HepG2 (cell line): ENCODE measurements around the gene TBCD. TPM values are rescaled to one million over a fixed set of nuclear protein-coding genes. Genes with fewer than 3 reads are reported as not detected.

Experiments
- AHR ChIP-seq: IDR thresholded peaks from 2 replicates; pipeline ENCODE4 v1.6.1; 2018; ENCODE audit warnings: missing genetic modification reagents, missing compliant biosample characterization
- ARNT2 ChIP-seq: sonication (generic); formaldehyde crosslinking; IDR thresholded peaks from 2 replicates; pipeline ENCODE4 v1.8.0; 2022; ENCODE audit warnings: mild to moderate bottlenecking, low read depth, missing genetic modification reagents, moderate library complexity
- CEBPG ChIP-seq: IDR thresholded peaks from 2 replicates; pipeline ENCODE4 v1.6.1; 2016
- DPF2 ChIP-seq: sonication (generic); formaldehyde crosslinking; IDR thresholded peaks from 2 replicates; pipeline ENCODE4 v1.4.0; 2020; ENCODE audit warnings: mild to moderate bottlenecking, low read depth, missing genetic modification reagents, borderline replicate concordance
- EHMT2 ChIP-seq: fragments of 200-600 bp; sonication (generic); IDR thresholded peaks from 2 replicates; pipeline ENCODE4 v1.7.0; 2017; ENCODE audit warnings: antibody characterized with exemption, low read depth, low read length, borderline replicate concordance
- ELF4 ChIP-seq: sonication (generic); formaldehyde crosslinking; IDR thresholded peaks from 2 replicates; pipeline ENCODE4 v1.5.0; 2020; ENCODE audit warnings: missing genetic modification reagents, mild to moderate bottlenecking, moderate library complexity, borderline replicate concordance
- FOXP1 ChIP-seq, 2 experiments: fragments of 450-650 bp in 1 of 2; IDR thresholded peaks; 2 replicates each; pipeline ENCODE4 v1.6.1; 2017 to 2018; ENCODE audit warnings: antibody characterized with exemption in 1 of 2
- HDAC6 ChIP-seq: fragments of 200-600 bp; sonication (generic); IDR thresholded peaks from 2 replicates; pipeline ENCODE4 v1.7.0; 2017; ENCODE audit warnings: mild to moderate bottlenecking, antibody characterized with exemption, low read length, low read depth
- HOXA3 ChIP-seq: sonication (generic); formaldehyde crosslinking; IDR thresholded peaks from 2 replicates; pipeline ENCODE4 v1.5.0; 2020; ENCODE audit warnings: missing genetic modification reagents
- JARID2 ChIP-seq: sonication (generic); formaldehyde crosslinking; IDR thresholded peaks from 2 replicates; pipeline ENCODE4 v1.8.1; 2023; ENCODE audit warnings: missing genetic modification reagents, inconsistent platforms; ENCODE audit not compliant: insufficient replicate concordance
- NFRKB ChIP-seq: fragments of 450-650 bp; IDR thresholded peaks from 2 replicates; pipeline ENCODE4 v1.6.1; 2017
- NR2F1 ChIP-seq, 2 experiments: fragments of 450-650 bp in 1 of 2; formaldehyde crosslinking in 1 of 2; IDR thresholded peaks; 2 replicates each; pipeline versions ENCODE4 v1.5.0 to v1.6.1; 2016 to 2020; ENCODE audit warnings: mild to moderate bottlenecking in 1 of 2, missing compliant biosample characterization in 1 of 2, missing genetic modification reagents in 1 of 2, moderate library complexity in 1 of 2
- PHF21A ChIP-seq: sonication (generic); formaldehyde crosslinking; IDR thresholded peaks from 2 replicates; pipeline ENCODE4 v1.5.0; 2020; ENCODE audit warnings: mild to moderate bottlenecking, missing genetic modification reagents
- REXO4 ChIP-seq: sonication (generic); formaldehyde crosslinking; IDR thresholded peaks from 2 replicates; pipeline ENCODE4 v1.8.0; 2022; ENCODE audit warnings: missing genetic modification reagents, mild to moderate bottlenecking, borderline replicate concordance
- SIX1 ChIP-seq: sonication (generic); formaldehyde crosslinking; IDR thresholded peaks from 2 replicates; pipeline ENCODE4 v1.4.0; 2020; ENCODE audit warnings: missing genetic modification reagents, borderline replicate concordance
- STAG1 ChIP-seq: sonication (generic); formaldehyde crosslinking; IDR thresholded peaks from 2 replicates; pipeline ENCODE4 v1.4.0; 2020; ENCODE audit warnings: missing genetic modification reagents
- ZBTB38 ChIP-seq: sonication (generic); formaldehyde crosslinking; IDR thresholded peaks from 2 replicates; pipeline ENCODE4 v1.5.1; 2020; ENCODE audit warnings: mild to moderate bottlenecking, missing genetic modification reagents
- ZFY ChIP-seq: sonication (generic); formaldehyde crosslinking; IDR thresholded peaks from 2 replicates; pipeline ENCODE4 v1.4.0; 2020; ENCODE audit warnings: missing genetic modification reagents
- ZMYM4 ChIP-seq: sonication (generic); formaldehyde crosslinking; IDR thresholded peaks from 2 replicates; pipeline ENCODE4 v1.8.1; 2023; ENCODE audit warnings: mild to moderate bottlenecking, missing genetic modification reagents
- ZNF136 ChIP-seq: sonication (generic); formaldehyde crosslinking; IDR thresholded peaks from 2 replicates; pipeline ENCODE4 v1.8.1; 2022; ENCODE audit warnings: low read depth, mild to moderate bottlenecking, moderate library complexity, missing genetic modification reagents
- ZNF143 ChIP-seq: sonication (generic); formaldehyde crosslinking; IDR thresholded peaks from 2 replicates; pipeline ENCODE4 v1.4.0; 2020; ENCODE audit warnings: missing genetic modification reagents
- ZNF747 ChIP-seq: sonication (generic); formaldehyde crosslinking; IDR thresholded peaks from 2 replicates; pipeline ENCODE4 v1.8.1; 2023; ENCODE audit warnings: missing genetic modification reagents, mild to moderate bottlenecking, borderline replicate concordance
- polyA plus RNA-seq, 8 experiments: library from polyadenylated mRNA; depleted of rRNA in 3 of 8; stranded (reverse) in 7 of 8; unstranded in 1 of 8; fragments of >200 nt; fragmentation: Illumina TruSeq in 4 of 8; extraction: Trizol in 4 of 8; gene quantifications; 2 replicates each; pipeline versions ENCODE4 v1.2.1 to v1.2.3, GENCODE V29; 2011 to 2016; ENCODE audit warnings: low read depth in 4 of 8, missing spikeins in 1 of 8, mixed read lengths in 1 of 8; ENCODE audit not compliant: insufficient read depth in 1 of 8
- total RNA-seq, 5 experiments: library from RNA; depleted of rRNA; stranded (reverse); fragments of >200 nt; fragmentation: Illumina TruSeq; extraction: Trizol; gene quantifications; 2 replicates each; pipeline ENCODE4 v1.2.3, GENCODE V29; 2016; ENCODE audit warnings: low read depth in 1 of 5
- TF ChIP-seq, protein P1 (sequence below): sonication (generic); formaldehyde crosslinking; IDR thresholded peaks from 2 replicates; pipeline ENCODE4 v1.4.0; 2020; ENCODE audit warnings: missing genetic modification reagents
- TF ChIP-seq, protein P2 (sequence below): sonication (generic); formaldehyde crosslinking; IDR thresholded peaks from 2 replicates; pipeline ENCODE4 v1.5.1; 2020; ENCODE audit warnings: missing genetic modification reagents, mild to moderate bottlenecking, borderline replicate concordance
- TF ChIP-seq, protein P3 (sequence below): sonication (generic); formaldehyde crosslinking; IDR thresholded peaks from 2 replicates; pipeline ENCODE4 v1.4.0; 2020; ENCODE audit warnings: missing genetic modification reagents
- TF ChIP-seq, protein P4 (sequence below): IDR thresholded peaks from 2 replicates; pipeline ENCODE4 v1.6.1; 2016

Gene TBCD
- total and polyA plus RNA-seq, 2 of the 13 experiments (the other 11 are each of a cell fraction or from before 2014, with no cell fraction given), result 33.9 to 54.8 TPM

DNA sequence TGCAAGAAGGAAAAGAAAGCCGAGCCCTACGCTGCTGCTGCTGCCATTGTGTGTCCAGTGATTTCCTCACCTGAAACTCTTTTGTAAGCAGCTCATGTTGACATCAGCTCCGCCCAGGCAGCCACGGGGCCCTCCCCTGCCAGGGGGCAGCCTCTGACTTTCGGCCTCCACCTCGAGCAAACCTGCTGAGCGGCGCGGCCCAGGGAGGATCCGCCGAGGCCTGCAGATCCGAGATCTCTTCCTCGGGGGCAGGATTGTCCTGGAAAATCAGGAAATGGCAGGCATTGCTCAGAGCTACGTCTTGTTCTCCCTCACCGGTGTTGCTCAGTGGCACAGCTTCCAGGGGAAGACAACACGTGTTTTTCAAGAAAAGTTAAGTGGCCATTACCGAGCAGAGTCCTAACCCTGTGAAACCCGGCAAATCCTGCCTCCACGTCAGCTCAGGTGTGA is 123.6 kb downstream of the TBCD start (continued):
- TF ChIP-seq, protein P1, sequence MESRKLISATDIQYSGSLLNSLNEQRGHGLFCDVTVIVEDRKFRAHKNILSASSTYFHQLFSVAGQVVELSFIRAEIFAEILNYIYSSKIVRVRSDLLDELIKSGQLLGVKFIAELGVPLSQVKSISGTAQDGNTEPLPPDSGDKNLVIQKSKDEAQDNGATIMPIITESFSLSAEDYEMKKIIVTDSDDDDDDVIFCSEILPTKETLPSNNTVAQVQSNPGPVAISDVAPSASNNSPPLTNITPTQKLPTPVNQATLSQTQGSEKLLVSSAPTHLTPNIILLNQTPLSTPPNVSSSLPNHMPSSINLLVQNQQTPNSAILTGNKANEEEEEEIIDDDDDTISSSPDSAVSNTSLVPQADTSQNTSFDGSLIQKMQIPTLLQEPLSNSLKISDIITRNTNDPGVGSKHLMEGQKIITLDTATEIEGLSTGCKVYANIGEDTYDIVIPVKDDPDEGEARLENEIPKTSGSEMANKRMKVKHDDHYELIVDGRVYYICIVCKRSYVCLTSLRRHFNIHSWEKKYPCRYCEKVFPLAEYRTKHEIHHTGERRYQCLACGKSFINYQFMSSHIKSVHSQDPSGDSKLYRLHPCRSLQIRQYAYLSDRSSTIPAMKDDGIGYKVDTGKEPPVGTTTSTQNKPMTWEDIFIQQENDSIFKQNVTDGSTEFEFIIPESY, result peak; percentile 70
- TF ChIP-seq, protein P2, sequence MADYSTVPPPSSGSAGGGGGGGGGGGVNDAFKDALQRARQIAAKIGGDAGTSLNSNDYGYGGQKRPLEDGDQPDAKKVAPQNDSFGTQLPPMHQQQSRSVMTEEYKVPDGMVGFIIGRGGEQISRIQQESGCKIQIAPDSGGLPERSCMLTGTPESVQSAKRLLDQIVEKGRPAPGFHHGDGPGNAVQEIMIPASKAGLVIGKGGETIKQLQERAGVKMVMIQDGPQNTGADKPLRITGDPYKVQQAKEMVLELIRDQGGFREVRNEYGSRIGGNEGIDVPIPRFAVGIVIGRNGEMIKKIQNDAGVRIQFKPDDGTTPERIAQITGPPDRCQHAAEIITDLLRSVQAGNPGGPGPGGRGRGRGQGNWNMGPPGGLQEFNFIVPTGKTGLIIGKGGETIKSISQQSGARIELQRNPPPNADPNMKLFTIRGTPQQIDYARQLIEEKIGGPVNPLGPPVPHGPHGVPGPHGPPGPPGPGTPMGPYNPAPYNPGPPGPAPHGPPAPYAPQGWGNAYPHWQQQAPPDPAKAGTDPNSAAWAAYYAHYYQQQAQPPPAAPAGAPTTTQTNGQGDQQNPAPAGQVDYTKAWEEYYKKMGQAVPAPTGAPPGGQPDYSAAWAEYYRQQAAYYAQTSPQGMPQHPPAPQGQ (CRISPR knock-in tag), result no peak
- no peak for TF ChIP-seq REXO4 (CRISPR knock-in tag)
- TF ChIP-seq NFRKB, result no peak
- TF ChIP-seq ZFY, result peak; percentile 70
- 0 out of 2 replicates have a peak, but pooled peaks have one; percentile 37 for TF ChIP-seq CEBPG
- no peak for TF ChIP-seq EHMT2
- TF ChIP-seq NR2F1 (CRISPR knock-in tag; IDR thresholded peaks at IDR 0.05), result no peak
- no peak for TF ChIP-seq JARID2 (CRISPR knock-in tag)
- TF ChIP-seq ZMYM4 (CRISPR knock-in tag), result 0 out of 2 replicates have a peak, but pooled peaks have one; percentile 23
- no peak for TF ChIP-seq HDAC6
- TF ChIP-seq ARNT2 (CRISPR knock-in tag), result 0 out of 2 replicates have a peak, but pooled peaks have one; percentile 22
- peak; percentile 82 for TF ChIP-seq HOXA3
- TF ChIP-seq ZNF747 (CRISPR knock-in tag), result no peak
- TF ChIP-seq, protein P3, sequence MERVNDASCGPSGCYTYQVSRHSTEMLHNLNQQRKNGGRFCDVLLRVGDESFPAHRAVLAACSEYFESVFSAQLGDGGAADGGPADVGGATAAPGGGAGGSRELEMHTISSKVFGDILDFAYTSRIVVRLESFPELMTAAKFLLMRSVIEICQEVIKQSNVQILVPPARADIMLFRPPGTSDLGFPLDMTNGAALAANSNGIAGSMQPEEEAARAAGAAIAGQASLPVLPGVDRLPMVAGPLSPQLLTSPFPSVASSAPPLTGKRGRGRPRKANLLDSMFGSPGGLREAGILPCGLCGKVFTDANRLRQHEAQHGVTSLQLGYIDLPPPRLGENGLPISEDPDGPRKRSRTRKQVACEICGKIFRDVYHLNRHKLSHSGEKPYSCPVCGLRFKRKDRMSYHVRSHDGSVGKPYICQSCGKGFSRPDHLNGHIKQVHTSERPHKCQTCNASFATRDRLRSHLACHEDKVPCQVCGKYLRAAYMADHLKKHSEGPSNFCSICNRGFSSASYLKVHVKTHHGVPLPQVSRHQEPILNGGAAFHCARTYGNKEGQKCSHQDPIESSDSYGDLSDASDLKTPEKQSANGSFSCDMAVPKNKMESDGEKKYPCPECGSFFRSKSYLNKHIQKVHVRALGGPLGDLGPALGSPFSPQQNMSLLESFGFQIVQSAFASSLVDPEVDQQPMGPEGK, result peak; percentile 86
- TF ChIP-seq DPF2 (CRISPR knock-in tag), result 0 out of 2 replicates have a peak, but pooled peaks have one; percentile 26
- no peak for TF ChIP-seq STAG1 (CRISPR knock-in tag)
- TF ChIP-seq ELF4, result no peak
- TF ChIP-seq PHF21A (CRISPR knock-in tag), result no peak
- TF ChIP-seq AHR (CRISPR knock-in tag), result no peak
- TF ChIP-seq FOXP1 (IDR thresholded peaks at IDR 0.05), result no peak
- peak; percentile 24; the same call in 1 of the 2 replicates for TF ChIP-seq FOXP1 (CRISPR knock-in tag; IDR thresholded peaks at IDR 0.05)
- TF ChIP-seq ZNF136, result no peak
- TF ChIP-seq, protein P4, sequence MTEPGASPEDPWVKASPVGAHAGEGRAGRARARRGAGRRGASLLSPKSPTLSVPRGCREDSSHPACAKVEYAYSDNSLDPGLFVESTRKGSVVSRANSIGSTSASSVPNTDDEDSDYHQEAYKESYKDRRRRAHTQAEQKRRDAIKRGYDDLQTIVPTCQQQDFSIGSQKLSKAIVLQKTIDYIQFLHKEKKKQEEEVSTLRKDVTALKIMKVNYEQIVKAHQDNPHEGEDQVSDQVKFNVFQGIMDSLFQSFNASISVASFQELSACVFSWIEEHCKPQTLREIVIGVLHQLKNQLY, result no peak
- no peak for TF ChIP-seq SIX1 (CRISPR knock-in tag)
- no peak for TF ChIP-seq ZNF143 (CRISPR knock-in tag)
- peak; percentile 80; the same call in 1 of the 2 replicates for TF ChIP-seq ZBTB38 (CRISPR knock-in tag)
